Chondrocyte (in vitro differentiated cells): Measurements from ENCODE around the gene NR2F6. TPM values are rescaled to one million over a fixed set of nuclear protein-coding genes. Genes with fewer than 3 reads are reported as not detected.

Experiments
- DNase-seq: peaks from one replicate; pipeline ENCODE4 v3.0.0; 2021; ENCODE audit warnings: mixed read lengths, low spot score
- H3K27ac Mint-ChIP-seq: one replicate; pipeline ENCODE4 v1.8.0; 2021; ENCODE audit warnings: mild to moderate bottlenecking, moderate library complexity, mixed read lengths; ENCODE audit not compliant: unreplicated experiment
- H3K27me3 Mint-ChIP-seq: 2 replicates; pipeline ENCODE4 v1.8.0; 2021; ENCODE audit warnings: low read depth, mixed read lengths
- H3K36me3 Mint-ChIP-seq: 2 replicates; pipeline ENCODE4 v1.8.0; 2021; ENCODE audit warnings: low read depth, mixed read lengths
- H3K4me1 Mint-ChIP-seq: 2 replicates; pipeline ENCODE4 v1.8.0; 2021; ENCODE audit warnings: low read depth, mild to moderate bottlenecking, mixed read lengths
- H3K4me3 Mint-ChIP-seq: one replicate; pipeline ENCODE4 v1.8.0; 2021; ENCODE audit warnings: mild to moderate bottlenecking, moderate library complexity, mixed read lengths; ENCODE audit not compliant: unreplicated experiment
- H3K9me3 Mint-ChIP-seq: 2 replicates; pipeline ENCODE4 v1.8.0; 2021; ENCODE audit warnings: low read depth, mixed read lengths
- total RNA-seq: library from RNA; stranded (reverse); gene quantifications from 3 replicates; pipeline ENCODE4 v1.2.1, GENCODE V29; 2021
- TF ChIP-seq, protein P1 (sequence below): fragments of 200-600 bp; sonication (generic); IDR thresholded peaks from 2 replicates; pipeline ENCODE4 v1.5.0; 2021; ENCODE audit warnings: antibody characterized with exemption, mild to moderate bottlenecking, moderate library complexity

Gene NR2F6
- total RNA-seq, 1 donor from 2014 or later, result 45.0 TPM

DNA sequence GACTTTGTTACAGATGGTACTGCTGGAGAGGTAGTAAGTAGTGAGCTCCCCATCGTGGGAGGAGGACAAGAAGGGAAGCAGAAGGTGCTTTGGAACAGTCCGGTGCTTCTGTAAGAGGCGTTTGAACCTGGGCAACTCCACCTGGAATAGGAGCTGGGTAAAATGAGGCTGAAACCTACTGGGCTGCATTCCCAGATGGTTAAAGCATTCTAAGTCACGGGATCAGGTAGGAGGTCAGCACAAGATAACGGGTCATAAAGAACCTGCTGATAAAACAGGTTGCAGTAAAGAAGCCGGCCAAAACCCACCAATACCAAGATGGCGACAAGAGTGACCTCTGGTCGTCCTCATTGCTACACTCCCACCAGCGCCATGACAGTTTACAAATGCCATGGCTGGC lies 41.0 kb upstream of the NR2F6 start:
- Mint-ChIP-seq H3K27ac (no peak overlapping the region), H3K4me3 (no peak overlapping the region), H3K36me3 (no peaks in the 10 kb centered on the region), H3K4me1 (peaks cover 7% of the 10 kb centered on the region), H3K9me3 (no peaks in the 10 kb centered on the region), H3K27me3 (no peaks in the 10 kb centered on the region)
- no peak for DNase-seq
- TF ChIP-seq, protein P1, sequence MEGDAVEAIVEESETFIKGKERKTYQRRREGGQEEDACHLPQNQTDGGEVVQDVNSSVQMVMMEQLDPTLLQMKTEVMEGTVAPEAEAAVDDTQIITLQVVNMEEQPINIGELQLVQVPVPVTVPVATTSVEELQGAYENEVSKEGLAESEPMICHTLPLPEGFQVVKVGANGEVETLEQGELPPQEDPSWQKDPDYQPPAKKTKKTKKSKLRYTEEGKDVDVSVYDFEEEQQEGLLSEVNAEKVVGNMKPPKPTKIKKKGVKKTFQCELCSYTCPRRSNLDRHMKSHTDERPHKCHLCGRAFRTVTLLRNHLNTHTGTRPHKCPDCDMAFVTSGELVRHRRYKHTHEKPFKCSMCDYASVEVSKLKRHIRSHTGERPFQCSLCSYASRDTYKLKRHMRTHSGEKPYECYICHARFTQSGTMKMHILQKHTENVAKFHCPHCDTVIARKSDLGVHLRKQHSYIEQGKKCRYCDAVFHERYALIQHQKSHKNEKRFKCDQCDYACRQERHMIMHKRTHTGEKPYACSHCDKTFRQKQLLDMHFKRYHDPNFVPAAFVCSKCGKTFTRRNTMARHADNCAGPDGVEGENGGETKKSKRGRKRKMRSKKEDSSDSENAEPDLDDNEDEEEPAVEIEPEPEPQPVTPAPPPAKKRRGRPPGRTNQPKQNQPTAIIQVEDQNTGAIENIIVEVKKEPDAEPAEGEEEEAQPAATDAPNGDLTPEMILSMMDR, result no peak

DNA sequence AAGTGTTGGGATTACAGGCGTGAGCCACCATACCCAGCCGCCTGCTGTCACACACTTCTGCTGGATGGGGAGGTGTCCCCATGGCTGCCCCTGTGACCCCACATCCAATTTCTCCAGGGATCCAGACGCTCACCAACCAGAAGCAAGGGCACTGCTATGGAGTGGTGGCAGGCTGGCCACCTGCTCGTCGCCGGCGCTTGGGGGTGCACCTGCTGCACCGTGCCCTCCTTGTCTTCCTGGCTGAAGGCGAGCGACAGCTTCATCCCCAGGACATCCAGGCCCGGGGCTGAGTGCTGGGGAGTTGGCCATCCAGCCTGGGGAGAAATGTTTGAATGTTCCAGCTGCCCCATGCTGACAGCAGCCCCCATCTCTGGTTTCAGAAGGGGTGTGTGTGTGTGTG lies 40.5 kb upstream of the NR2F6 start:
- H3K36me3 Mint-ChIP-seq, result no peaks in the 10 kb centered on the region
- H3K4me3 Mint-ChIP-seq, result no peak overlapping the region
- peaks cover 10% of the 10 kb centered on the region for H3K4me1 Mint-ChIP-seq
- no peak overlapping the region for H3K27ac Mint-ChIP-seq
- no peaks in the 10 kb centered on the region for H3K9me3 Mint-ChIP-seq
- no peaks in the 10 kb centered on the region for H3K27me3 Mint-ChIP-seq
- TF ChIP-seq, protein P1, result no peak
- no peak for DNase-seq

DNA sequence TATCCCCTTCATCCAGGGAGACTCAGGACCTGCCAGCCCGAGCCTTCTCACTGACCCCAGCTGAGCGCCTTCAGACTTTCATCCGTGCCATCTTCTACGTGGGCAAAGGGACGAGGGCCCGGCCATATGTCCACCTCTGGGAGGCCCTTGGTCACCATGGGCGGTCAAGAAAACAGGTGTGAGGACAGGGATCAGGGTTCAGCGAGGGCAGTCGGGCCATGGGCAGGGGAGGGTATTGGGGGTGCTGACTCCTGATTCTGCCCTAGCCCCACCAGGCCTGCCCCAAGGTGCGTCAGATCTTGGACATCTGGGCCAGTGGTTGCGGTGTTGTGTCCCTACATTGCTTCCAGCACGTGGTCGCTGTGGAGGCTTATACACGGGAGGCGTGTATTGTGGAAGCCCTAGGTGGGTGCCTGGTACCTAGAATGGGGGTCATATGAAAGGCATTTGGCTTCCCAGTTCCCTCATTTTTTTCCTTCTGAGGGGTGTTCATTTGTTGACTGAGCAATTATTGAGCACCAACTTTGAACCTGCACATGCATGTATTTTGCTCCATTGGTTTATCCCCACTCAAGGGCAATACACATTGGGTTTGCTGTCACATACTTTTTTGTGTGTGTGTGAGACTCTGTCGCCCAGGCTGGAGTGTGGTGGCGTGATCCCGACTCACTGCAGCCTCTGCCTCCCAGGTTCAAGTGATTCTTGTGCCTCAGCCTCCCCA lies 39.9 kb upstream of the NR2F6 start:
- peaks cover 12% of the 10 kb centered on the region for H3K4me1 Mint-ChIP-seq
- no peak overlapping the region for H3K4me3 Mint-ChIP-seq
- H3K27ac Mint-ChIP-seq, result no peak overlapping the region
- H3K9me3 Mint-ChIP-seq, result no peaks in the 10 kb centered on the region
- no peaks in the 10 kb centered on the region for H3K36me3 Mint-ChIP-seq
- TF ChIP-seq, protein P1, result no peak
- DNase-seq, result no peak
- no peaks in the 10 kb centered on the region for H3K27me3 Mint-ChIP-seq

DNA sequence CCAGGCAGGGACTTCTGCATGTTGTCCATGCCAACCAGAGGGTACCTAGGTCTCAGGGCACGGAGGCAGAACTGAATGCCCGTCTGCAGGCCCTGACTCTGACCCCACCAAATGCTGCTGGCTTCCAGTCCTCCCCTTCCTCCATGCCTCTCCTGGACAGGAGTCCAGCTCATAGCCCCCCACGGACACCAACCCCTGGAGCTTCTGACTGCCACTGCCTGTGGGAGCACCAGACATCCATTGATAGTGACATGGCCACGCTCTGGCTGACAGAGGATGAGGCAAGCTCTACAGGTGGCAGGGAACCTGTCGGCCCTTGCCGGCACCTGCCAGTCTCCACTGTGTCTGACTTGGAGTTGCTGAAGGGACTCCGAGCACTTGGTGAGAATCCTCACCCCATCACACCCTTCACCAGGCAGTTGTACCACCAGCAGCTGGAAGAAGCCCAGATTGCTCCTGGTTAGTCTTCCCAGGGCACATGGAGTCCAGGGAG lies 37.8 kb upstream of the NR2F6 start:
- TF ChIP-seq, protein P1, result no peak
- no peak overlapping the region for H3K4me3 Mint-ChIP-seq
- DNase-seq, result no peak
- H3K27me3 Mint-ChIP-seq, result no peaks in the 10 kb centered on the region
- no peaks in the 10 kb centered on the region for H3K9me3 Mint-ChIP-seq
- H3K36me3 Mint-ChIP-seq, result peaks cover 2% of the 10 kb centered on the region
- H3K27ac Mint-ChIP-seq, result no peak overlapping the region
- H3K4me1 Mint-ChIP-seq, result peaks cover 9% of the 10 kb centered on the region

DNA sequence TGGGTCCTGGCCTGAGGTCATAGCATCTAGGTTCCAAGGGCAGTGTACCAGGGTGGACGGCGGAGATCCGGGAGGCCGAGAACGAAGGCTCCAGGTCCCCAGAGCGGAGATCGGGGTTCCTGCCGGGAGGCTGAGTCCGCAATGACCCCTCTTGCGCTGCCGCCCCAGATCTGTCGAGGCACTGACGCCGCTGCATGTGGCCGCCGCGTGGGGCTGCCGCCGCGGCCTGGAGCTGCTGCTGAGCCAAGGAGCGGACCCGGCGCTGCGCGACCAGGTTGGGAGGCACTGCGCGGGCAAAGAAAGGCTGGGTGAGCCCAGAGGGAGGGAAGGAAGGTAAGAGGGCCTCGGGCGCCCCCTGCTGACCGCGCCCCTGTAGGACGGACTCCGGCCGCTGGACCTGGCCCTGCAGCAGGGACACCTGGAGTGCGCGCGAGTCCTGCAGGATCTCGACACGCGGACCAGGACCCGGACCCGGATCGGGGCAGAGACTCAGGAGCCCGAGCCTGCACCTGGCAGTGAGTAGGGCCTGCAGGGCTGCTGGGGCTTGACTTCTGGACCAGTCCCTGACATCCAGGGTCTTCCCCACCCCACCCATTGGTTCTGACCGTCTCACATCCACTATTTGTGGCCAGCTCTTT lies 36.9 kb upstream of the NR2F6 start:
- Mint-ChIP-seq H3K36me3 (peaks cover 2% of the 10 kb centered on the region), H3K9me3 (no peaks in the 10 kb centered on the region), H3K27ac (no peak overlapping the region), H3K27me3 (no peaks in the 10 kb centered on the region), H3K4me3 (peak overlapping the region; percentile 62), H3K4me1 (peaks cover 9% of the 10 kb centered on the region)
- peak; percentile 89 for DNase-seq
- TF ChIP-seq, protein P1, result peak; percentile 94
